Islet of Langerhans (tissue), 1 donor: ENCODE data around the gene OSMR.

Experiments used
- FAIRE-seq: peaks from one replicate; lab custom pipeline; 2011; peaks lifted over from hg19 to GRCh38; lab: Jason Lieb, UNC

OSMR gene

DNA sequence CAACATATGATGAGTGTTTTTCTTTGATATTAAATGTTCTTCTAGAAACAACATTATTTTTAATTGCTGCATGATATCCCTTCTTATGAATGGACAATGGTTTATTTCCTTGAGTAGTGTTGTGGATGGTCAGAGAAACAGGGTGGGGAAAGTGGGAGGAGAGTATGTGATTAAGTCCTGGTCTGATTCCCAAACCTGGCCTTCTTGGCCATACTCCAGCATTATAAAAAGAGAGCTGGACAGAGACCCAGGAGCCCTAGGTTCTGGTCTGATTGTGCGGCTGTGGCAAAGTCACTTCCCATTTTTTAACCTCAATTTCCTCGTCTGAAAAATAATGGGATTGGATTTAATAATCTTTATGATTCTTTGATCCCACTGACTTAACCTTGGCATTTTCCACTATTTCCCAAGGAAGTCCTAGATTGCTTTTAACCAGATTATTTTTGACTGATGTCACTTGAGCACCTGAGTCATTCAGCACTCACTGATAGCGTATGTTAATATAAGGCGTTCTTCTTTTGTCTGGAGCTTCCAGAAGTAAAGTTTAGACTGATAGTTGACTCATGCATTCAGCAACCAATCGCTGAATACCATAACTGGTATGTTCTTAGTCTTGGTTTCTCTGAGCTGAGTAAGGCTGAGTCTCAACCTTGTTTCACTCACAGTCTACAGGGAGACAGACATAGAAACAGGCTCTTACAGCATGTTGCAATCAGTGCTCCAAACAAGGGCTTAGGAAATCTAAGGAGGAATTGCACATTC, 26.2 kb downstream of the OSMR start:
- FAIRE-seq: peak; percentile 38

DNA sequence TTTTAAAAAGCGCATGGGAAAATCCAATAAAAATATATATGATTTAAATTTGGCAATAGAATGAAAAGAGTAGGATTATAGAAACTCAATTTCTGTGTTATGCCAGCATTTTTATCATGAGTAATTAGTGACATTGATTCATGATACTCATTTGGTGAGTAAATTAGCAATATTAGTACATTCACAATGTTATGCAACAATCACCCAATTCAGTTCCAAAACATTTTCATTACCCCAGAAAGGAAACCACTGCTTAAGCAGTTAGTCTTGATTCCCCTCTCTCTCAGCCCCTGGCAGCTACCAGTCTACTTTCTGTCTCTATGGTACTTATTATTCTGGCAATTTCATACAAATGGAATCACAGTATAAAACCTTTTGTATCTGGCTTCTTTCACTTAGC, 27.0 kb downstream of the OSMR start:
- FAIRE-seq: no peak

DNA sequence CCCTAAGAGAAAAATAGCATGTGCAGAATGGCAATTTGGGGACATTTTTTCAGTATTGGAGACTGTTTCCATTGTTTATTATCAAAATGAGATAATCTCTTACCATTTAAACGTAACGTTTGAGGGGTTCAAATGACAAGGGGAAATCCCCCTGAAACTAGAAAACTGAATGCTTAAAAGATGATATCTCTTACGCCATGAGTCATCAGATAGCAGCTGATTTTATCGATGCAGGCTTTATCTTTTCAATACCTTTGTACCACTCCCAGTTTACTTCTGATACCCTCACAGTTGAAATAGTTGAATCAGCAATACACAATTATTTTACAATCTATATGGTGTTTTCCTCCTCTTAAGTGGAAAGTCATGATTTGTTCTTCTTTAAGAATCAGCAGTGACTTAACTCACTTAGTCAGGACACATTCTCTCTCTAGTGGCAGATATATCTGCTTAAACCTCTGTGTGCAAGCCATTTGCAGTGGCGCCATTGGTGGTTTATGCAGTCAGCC, 29.2 kb downstream of the OSMR start:
- FAIRE-seq: no peak

GRCh38 chr5:38878391-38879077, 32.7 kb downstream of the OSMR start:
- no peak for FAIRE-seq

- FAIRE-seq: no peak
These were observed 33.3 kb downstream of the OSMR start for GRCh38 chr5:38879078-38879460.

GRCh38 chr5:38883842-38884241, 38.0 kb downstream of the OSMR start:
- FAIRE-seq: no peak

- no peak for FAIRE-seq
These were observed 39.4 kb downstream of the OSMR start for GRCh38 chr5:38885208-38885607.

GRCh38 chr5:38888041-38888440, 42.2 kb downstream of the OSMR start:
- FAIRE-seq: no peak

GRCh38 chr5:38889424-38889823, 43.6 kb downstream of the OSMR start:
- no peak for FAIRE-seq

DNA sequence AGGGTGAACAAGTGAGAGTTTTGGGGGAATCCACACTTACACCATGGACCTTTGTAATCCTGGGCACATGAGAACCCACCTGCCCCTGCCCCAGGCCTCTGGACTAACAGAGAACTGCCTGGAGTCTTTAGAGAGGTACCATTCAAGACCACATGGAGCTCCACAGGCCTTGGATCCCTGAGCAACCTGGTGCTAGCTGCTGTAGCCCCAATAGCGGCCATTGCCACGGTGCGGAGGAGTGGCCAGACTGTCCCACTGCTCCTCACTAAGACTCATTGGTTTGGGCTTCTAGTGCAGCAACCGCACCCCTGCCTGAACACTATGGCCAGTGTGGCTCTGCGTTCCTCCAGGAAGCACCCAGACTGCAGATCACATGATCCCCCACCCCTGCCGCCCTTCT, 45.8 kb downstream of the OSMR start:
- no peak for FAIRE-seq

- no peak for FAIRE-seq
These were observed 46.6 kb downstream of the OSMR start for GRCh38 chr5:38892363-38892762.

DNA sequence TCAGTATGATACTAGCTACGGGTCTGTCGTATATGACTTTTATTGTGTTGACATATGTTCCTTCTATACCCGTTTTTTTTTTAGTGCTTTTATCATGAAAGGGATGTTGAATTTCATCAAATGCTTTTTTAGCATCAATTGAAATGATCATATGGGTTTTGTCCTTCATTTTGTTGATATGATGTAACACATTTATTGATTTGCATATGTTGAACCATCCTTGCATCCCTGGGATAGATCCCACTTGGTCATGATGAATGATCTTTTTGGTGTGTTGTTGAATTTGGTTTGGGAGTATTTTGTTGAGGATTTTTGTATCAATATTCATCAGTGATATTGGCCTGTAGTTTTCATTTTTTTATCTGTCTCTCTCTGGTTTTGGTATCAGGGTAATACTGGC, 50.9 kb downstream of the OSMR start:
- no peak for FAIRE-seq

- FAIRE-seq: no peak
These were observed 54.1 kb downstream of the OSMR start for GRCh38 chr5:38899936-38900335.

DNA sequence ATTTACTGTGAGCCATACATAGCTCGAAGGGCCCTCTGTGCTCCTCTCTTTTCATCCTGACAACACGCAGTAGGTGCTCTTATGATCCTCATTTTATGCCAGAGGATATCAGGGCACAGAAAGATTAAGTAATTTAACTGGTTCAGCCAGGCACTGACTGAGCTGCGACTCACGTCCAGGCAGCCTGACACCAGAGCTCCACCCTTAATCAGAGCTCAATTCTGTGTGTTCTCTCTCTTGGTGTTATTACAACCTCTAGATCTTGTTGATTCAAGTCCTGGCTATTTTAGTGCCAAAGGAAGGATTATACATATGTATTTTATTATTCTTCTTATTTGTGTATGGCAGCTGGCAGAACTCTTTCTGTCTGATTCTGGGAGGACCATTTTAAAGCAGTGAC, 59.7 kb downstream of the OSMR start:
- FAIRE-seq: no peak

- FAIRE-seq: no peak
These were observed 60.7 kb downstream of the OSMR start for GRCh38 chr5:38906503-38906902.

DNA sequence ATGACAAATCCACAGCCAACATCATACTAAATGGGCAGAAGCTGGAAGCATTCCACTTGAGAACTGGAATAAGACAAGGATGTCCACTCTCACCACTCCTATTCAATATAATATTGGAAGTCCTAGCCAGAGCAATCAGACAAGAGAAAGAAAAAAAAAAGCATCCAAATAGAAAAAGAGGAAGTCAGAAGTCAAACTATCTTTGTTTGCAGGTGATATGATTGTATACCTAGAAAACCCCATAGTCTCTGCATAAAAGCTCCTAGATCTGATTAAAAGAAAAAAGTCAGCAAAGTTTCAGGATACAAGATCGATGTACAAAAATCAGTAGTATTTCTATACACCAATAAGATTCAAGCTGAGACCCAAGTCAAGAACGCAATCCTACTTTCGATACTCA, 66.1 kb downstream of the OSMR start:
- FAIRE-seq: no peak

DNA sequence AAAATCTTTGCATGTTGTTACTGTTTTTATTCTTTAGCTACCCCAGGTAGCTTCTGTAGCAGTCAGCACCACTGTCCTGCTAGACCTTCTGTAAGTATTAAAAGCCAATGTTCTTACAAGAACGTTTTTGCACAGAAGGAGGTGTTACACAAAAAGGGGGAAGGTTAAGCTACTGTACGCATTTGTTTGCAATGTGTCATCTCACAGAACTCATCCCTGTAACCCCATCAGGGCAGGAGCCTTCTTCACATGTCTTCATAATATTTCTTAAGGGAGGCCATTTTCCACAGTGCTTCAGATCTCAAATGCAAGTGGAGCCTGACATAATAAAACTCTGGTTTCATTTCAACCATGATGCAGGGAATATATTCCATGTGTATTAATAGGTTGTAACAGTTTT, 67.9 kb downstream of the OSMR start:
- no peak for FAIRE-seq

DNA sequence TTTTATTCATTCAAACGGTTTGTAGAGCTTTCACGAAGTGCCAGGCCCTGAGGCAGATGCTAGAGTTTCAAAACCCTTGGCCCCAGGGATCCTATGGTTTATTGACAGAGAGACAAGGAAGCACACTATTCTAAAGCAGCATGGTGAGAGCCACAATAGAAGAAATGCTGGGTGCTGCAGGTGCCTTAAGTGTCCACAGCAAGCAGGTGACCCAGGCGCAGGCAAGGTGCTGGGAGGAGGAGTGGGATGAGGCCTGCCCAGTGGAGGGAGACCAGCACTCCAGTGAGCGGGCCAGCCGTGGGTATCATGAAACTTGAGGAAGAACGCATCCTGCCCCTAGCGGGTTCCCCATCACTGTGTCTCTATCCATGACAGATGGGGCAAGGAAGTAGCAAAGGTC, 71.0 kb downstream of the OSMR start:
- no peak for FAIRE-seq

DNA sequence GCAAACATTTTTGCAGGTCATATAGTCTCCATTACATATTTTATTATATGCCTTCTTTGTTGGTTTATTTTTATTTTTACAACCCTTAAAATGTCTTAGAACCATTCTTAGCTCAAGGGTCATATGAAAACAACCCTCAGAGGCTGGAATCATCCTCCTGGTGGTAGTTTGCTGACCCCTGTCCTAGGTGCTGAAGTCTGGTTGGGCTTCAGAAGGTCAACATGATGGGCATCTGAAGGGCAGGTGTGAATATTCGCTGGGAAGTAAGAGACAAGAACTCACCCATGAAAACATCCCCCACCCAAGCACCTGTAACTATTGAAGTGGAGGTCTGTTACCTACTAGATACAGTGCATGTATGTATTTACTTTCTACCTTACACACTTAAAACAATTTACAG, 75.4 kb downstream of the OSMR start:
- FAIRE-seq: no peak

- FAIRE-seq: no peak
These were observed 76.4 kb downstream of the OSMR start for GRCh38 chr5:38922199-38922598.

DNA sequence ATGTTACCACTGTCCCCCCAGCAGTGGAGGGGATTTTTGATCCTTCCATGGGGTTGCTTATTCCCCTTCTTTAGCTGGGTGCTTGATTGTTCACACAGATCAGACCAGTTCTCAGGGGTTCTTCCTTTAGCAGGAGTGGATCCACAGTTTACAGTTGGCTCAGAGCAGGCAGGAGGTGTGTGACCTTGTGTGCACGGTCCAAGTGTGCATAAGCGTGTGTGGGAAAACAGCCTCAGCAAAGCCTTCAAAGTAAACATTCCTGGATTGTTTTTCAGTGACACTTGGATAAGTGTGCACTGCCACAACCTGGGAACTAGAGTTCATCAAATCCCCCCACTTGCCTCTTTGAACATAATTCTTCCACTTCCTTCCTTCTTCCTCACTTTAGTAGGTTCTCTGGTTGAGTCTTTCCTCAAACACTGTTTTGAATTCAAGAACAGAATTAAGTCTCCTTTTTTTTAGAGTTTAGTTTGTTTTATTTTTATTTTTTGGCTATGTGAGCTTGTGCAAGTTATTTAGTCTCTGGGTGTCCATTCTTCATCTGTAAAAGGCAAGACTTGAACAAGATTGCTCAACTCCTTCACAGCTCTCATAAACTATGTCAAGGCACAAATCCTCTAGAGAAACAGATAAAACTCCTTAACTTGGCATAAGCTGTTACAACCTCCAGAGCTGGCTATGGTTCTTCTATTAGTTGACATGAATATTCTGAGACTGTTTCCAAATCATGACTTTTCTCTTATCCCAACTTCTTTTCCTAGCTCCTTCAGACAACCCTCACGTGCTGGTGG, 78.0 kb downstream of the OSMR start:
- FAIRE-seq: no peak

DNA sequence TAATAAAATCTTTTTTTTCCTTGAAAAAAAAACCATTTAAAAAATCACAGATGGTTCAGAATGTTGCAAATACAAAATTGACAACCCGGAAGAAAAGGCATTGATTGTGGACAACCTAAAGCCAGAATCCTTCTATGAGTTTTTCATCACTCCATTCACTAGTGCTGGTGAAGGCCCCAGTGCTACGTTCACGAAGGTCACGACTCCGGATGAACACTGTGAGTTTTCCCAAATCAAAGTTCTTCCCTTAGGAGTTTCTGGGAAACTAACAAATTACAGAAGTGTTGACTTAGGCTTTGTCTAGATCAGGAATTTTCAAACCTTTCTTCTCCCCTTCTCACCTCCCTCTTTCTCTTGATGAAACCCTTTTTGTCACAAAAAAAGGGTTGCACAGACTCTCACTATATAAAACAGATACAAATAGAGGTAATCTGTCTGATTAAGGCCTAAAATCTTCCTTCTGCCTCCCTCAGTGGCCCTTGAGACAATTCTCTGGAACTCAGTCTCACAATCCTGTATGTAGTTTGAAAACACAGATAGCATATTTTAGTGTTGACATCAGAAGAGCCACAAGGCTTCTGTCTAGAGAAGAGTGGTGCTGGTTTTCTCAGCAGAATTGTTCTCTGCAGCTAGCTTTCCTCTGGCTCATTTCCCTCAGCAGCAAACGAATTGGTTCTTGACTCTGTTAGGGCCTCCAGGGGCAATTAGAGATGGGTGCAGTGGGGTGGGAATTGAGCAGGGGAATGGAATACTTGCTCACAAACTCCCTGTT, 79.5 kb downstream of the OSMR start:
- FAIRE-seq: no peak
